Neural cell (in vitro differentiated cells): Measurements from ENCODE around the gene GASK1A. TPM values are rescaled to one million over a fixed set of nuclear protein-coding genes. Genes with fewer than 3 reads are reported as not detected.

Experiments used
- H2AFZ ChIP-seq: fragments of 200-600, 300-800 bp; sonication (generic), shearing (Covaris generic); 2 replicates; pipeline ENCODE4 v1.6.0; 2014; ENCODE audit warnings: low read depth, mild to moderate bottlenecking, antibody characterized with exemption, low read length, moderate library complexity
- H3F3A ChIP-seq: fragments of 200-600 bp; shearing (Covaris generic); 2 replicates; pipeline ENCODE4 v1.6.1; 2016; ENCODE audit warnings: mild to moderate bottlenecking, moderate library complexity, mixed read lengths, antibody characterized with exemption, low read length; ENCODE audit not compliant: insufficient read depth, poor library complexity, severe bottlenecking
- H3K27ac ChIP-seq: fragments of 200-600, 300-800 bp; sonication (generic), shearing (Covaris generic); 2 replicates; pipeline ENCODE4 v1.5.1; 2014; ENCODE audit warnings: mild to moderate bottlenecking, low read length, moderate library complexity
- H3K27me3 ChIP-seq: fragments of 300-800, 200-600 bp; sonication (generic), shearing (Covaris generic); 2 replicates; pipeline ENCODE4 v1.6.0; 2014; ENCODE audit warnings: mild to moderate bottlenecking, low read depth, low read length, moderate library complexity; ENCODE audit not compliant: insufficient read depth
- H3K36me3 ChIP-seq: fragments of 300-800, 200-600 bp; sonication (generic), shearing (Covaris generic); 2 replicates; pipeline ENCODE4 v1.5.1; 2014; ENCODE audit warnings: mild to moderate bottlenecking, antibody characterized with exemption, low read length, moderate library complexity; ENCODE audit not compliant: insufficient read depth
- H3K4me2 ChIP-seq: fragments of 300-800, 200-600 bp; sonication (generic), shearing (Covaris generic); 2 replicates; pipeline ENCODE4 v1.6.0; 2014; ENCODE audit warnings: mild to moderate bottlenecking, low read length
- H3K4me3 ChIP-seq: fragments of 300-800, 200-600 bp; sonication (generic), shearing (Covaris generic); 2 replicates; pipeline ENCODE4 v1.5.1; 2014; ENCODE audit warnings: mild to moderate bottlenecking, low read length, moderate library complexity
- H3K79me2 ChIP-seq: fragments of 200-600 bp; shearing (Covaris generic); replicated peaks from 2 replicates; pipeline ENCODE4 v1.6.0; 2014; ENCODE audit warnings: mild to moderate bottlenecking, low read length, moderate library complexity; ENCODE audit not compliant: insufficient read depth
- H3K9ac ChIP-seq: fragments of 300-800, 200-600 bp; sonication (generic), shearing (Covaris generic); 2 replicates; pipeline ENCODE4 v1.6.1; 2016; ENCODE audit warnings: mild to moderate bottlenecking, low read length, mixed read lengths
- H3K9me2 ChIP-seq: fragments of 200-600 bp; shearing (Covaris generic); 2 replicates; pipeline ENCODE4 v1.6.1; 2016; ENCODE audit warnings: mild to moderate bottlenecking, low read length, mixed read lengths; ENCODE audit not compliant: insufficient read depth
- H3K9me3 ChIP-seq: fragments of 200-600, 300-800 bp; sonication (generic), shearing (Covaris generic); 2 replicates; pipeline ENCODE4 v1.6.1; 2016; ENCODE audit warnings: mild to moderate bottlenecking, mixed run types, low read length, moderate library complexity, mixed read lengths
- H4K20me1 ChIP-seq: fragments of 200-600 bp; shearing (Covaris generic); 2 replicates; pipeline ENCODE4 v1.6.1; 2016; ENCODE audit warnings: mild to moderate bottlenecking, mixed run types; ENCODE audit not compliant: insufficient read depth
- CTCF ChIP-seq: fragments of 450-650 bp; IDR thresholded peaks from 2 replicates; pipeline ENCODE4 v1.5.1; 2014; ENCODE audit warnings: antibody characterized with exemption, mild to moderate bottlenecking, moderate library complexity; ENCODE audit not compliant: poor library complexity, severe bottlenecking
- EP300 ChIP-seq: fragments of 450-650 bp; conservative IDR thresholded peaks from 2 replicates; pipeline ENCODE4 v1.6.1; 2014; ENCODE audit warnings: antibody characterized with exemption, mild to moderate bottlenecking, moderate library complexity; ENCODE audit not compliant: poor library complexity, severe bottlenecking
- EZH2 ChIP-seq: fragments of 200-600, 300-800 bp; shearing (Covaris generic), sonication (generic); IDR thresholded peaks from 2 replicates; pipeline ENCODE4 v1.6.1; 2014; ENCODE audit warnings: antibody characterized with exemption, low read length, borderline replicate concordance, mild to moderate bottlenecking; ENCODE audit not compliant: insufficient read depth, poor library complexity, severe bottlenecking
- MXI1 ChIP-seq: fragments of 450-650 bp; conservative IDR thresholded peaks from 2 replicates; pipeline ENCODE4 v1.6.1; 2014; ENCODE audit warnings: antibody characterized with exemption, mild to moderate bottlenecking; ENCODE audit not compliant: poor library complexity, severe bottlenecking
- POLR2AphosphoS5 ChIP-seq: IDR thresholded peaks from 2 replicates; pipeline ENCODE4 v1.6.1; 2012
- RAD21 ChIP-seq: fragments of 450-650 bp; conservative IDR thresholded peaks from 2 replicates; pipeline ENCODE4 v1.6.1; 2014; ENCODE audit warnings: antibody characterized with exemption, mild to moderate bottlenecking, moderate library complexity
- SMC3 ChIP-seq: fragments of 450-650 bp; conservative IDR thresholded peaks from 2 replicates; pipeline ENCODE4 v1.6.1; 2014; ENCODE audit warnings: antibody characterized with exemption, mild to moderate bottlenecking, moderate library complexity; ENCODE audit not compliant: poor library complexity
- TAF1 ChIP-seq: IDR thresholded peaks from 2 replicates; pipeline ENCODE4 v1.6.1; 2012; ENCODE audit warnings: low read depth
- polyA plus RNA-seq: library from polyadenylated mRNA; depleted of rRNA; stranded (reverse); fragments of >200 nt; gene quantifications from 2 replicates; pipeline ENCODE4 v1.2.3, GENCODE V29; 2014
- TF ChIP-seq, protein P1 (sequence below): IDR thresholded peaks from 2 replicates; pipeline ENCODE4 v1.6.1; 2012; ENCODE audit warnings: borderline replicate concordance

GASK1A gene
- polyA plus RNA-seq, 1 donor from 2014 or later, result not detected

DNA sequence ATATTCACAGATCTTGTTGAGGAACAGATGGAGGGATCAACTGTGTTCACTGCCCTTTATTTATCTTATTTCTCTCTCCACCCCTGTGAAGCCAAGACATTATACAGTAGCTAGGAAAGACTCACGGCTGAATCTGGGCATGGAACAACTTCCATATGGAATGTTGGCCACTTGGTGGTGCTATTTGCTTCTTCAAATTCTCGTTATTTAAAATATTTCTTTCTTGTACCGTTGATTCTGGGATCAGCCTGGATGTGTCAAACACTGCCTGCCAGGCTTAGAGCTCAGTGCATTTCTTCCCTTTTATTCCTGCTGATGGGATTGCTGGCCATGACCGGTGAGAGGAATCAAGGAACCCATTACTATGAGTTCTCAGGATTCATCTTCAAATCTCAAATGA, 17.5 kb upstream of the GASK1A start:
- Histone ChIP-seq H3K27me3 (no peaks in the 10 kb centered on the region), H3K27ac (no peak overlapping the region), H3K36me3 (no peaks in the 10 kb centered on the region), H3K4me3 (no peak overlapping the region), H2AFZ (no peak overlapping the region), H3F3A (no peaks in the 10 kb centered on the region), H3K4me2 (no peak overlapping the region), H3K79me2 (no peaks in the 10 kb centered on the region), H4K20me1 (no peaks in the 10 kb centered on the region), H3K9me3 (no peaks in the 10 kb centered on the region), H3K9me2 (no peaks in the 10 kb centered on the region), H3K9ac (no peak overlapping the region)
- TF ChIP-seq CTCF (peak; percentile 86), RAD21 (peak; percentile 89), MXI1 (no peak), EP300 (no peak), SMC3 (peak; percentile 88), EZH2 (no peak), TAF1 (no peak)

- H3K4me3 ChIP-seq, result no peak overlapping the region
Observed at GRCh38 chr3:42963269-42963668, 15.8 kb upstream of the GASK1A start.

More at GRCh38 chr3:42963269-42963668, 15.8 kb upstream of the GASK1A start:
- no peaks in the 10 kb centered on the region for H3F3A ChIP-seq
- H3K4me2 ChIP-seq, result no peak overlapping the region
- H3K79me2 ChIP-seq, result no peaks in the 10 kb centered on the region
- no peak overlapping the region for H3K9ac ChIP-seq
- TF ChIP-seq, protein P1, sequence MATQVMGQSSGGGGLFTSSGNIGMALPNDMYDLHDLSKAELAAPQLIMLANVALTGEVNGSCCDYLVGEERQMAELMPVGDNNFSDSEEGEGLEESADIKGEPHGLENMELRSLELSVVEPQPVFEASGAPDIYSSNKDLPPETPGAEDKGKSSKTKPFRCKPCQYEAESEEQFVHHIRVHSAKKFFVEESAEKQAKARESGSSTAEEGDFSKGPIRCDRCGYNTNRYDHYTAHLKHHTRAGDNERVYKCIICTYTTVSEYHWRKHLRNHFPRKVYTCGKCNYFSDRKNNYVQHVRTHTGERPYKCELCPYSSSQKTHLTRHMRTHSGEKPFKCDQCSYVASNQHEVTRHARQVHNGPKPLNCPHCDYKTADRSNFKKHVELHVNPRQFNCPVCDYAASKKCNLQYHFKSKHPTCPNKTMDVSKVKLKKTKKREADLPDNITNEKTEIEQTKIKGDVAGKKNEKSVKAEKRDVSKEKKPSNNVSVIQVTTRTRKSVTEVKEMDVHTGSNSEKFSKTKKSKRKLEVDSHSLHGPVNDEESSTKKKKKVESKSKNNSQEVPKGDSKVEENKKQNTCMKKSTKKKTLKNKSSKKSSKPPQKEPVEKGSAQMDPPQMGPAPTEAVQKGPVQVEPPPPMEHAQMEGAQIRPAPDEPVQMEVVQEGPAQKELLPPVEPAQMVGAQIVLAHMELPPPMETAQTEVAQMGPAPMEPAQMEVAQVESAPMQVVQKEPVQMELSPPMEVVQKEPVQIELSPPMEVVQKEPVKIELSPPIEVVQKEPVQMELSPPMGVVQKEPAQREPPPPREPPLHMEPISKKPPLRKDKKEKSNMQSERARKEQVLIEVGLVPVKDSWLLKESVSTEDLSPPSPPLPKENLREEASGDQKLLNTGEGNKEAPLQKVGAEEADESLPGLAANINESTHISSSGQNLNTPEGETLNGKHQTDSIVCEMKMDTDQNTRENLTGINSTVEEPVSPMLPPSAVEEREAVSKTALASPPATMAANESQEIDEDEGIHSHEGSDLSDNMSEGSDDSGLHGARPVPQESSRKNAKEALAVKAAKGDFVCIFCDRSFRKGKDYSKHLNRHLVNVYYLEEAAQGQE, result no peak
- TF ChIP-seq POLR2AphosphoS5 (no peak), SMC3 (no peak)
- H3K36me3 ChIP-seq, result no peaks in the 10 kb centered on the region
- no peaks in the 10 kb centered on the region for H3K9me2 ChIP-seq
- H3K27me3 ChIP-seq, result no peaks in the 10 kb centered on the region
- H3K9me3 ChIP-seq, result no peaks in the 10 kb centered on the region
- no peaks in the 10 kb centered on the region for H4K20me1 ChIP-seq
- no peak overlapping the region for H3K27ac ChIP-seq
- H2AFZ ChIP-seq, result no peak overlapping the region
